ENCODE data around the gene HEG1.
A peak's percentile ranks its signal among the peaks of the same experiment; 100 is the strongest.

HEG1 gene

GRCh38 chr3:124935264-124935663 is 120.5 kb downstream of the HEG1 start:
- no peak overlapping the region for H3K4me3 ChIP-seq (ENCODE audit: low read length)
- no peak overlapping the region for H2AFZ ChIP-seq (ENCODE audit: low read length)
- TF ChIP-seq EZH2phosphoT487 (IDR thresholded peaks at IDR 0.05; ENCODE audit: low read length) = no peak
- no peak for TF ChIP-seq CTCF (IDR thresholded peaks at IDR 0.05; ENCODE audit: low read length)
- TF ChIP-seq EZH2 (optimal IDR thresholded peaks at IDR 0.05; ENCODE audit: low read depth, low read length) = no peak
- H3K9me2 ChIP-seq (replicated peaks; ENCODE audit: insufficient read depth, low read length) = no peaks in the 10 kb centered on the region
- no peaks in the 10 kb centered on the region for H3K79me2 ChIP-seq (ENCODE audit: low read length)
- no peaks in the 10 kb centered on the region for H3F3A ChIP-seq (ENCODE audit: insufficient read depth, low read length)
- no peak overlapping the region for H3K9ac ChIP-seq (ENCODE audit: low read length)
- no peaks in the 10 kb centered on the region for H3K9me3 ChIP-seq (replicated peaks; ENCODE audit: insufficient read depth, low read length)
- H3K4me2 ChIP-seq (ENCODE audit: low read depth, low read length) = no peak overlapping the region
- no peaks in the 10 kb centered on the region for H3K36me3 ChIP-seq (replicated peaks; ENCODE audit: insufficient read depth, low read length)
- H3K4me1 ChIP-seq (ENCODE audit: low read length) = no peaks in the 10 kb centered on the region
- H3K27ac ChIP-seq (ENCODE audit: low read length) = no peak overlapping the region
- DNase-seq = no peak
- no peaks in the 10 kb centered on the region for H4K20me1 ChIP-seq (ENCODE audit: insufficient read depth, low read length)
- 0 out of 2 replicates have a peak, but pooled peaks cover 2% of the 10 kb centered on the region for H3K27me3 ChIP-seq (replicated peaks; ENCODE audit: insufficient read depth, low read length)

- Histone ChIP-seq H3K27me3 (replicated peaks; ENCODE audit: insufficient read depth, low read length) (peaks cover 5% of the 10 kb centered on the region; the same call in 1 of the 2 replicates), H3K4me2 (ENCODE audit: low read depth, low read length) (no peak within 1 kb of the TSS), H3K79me2 (ENCODE audit: low read length) (no peaks in the 10 kb centered on the region), H3K9me3 (replicated peaks; ENCODE audit: insufficient read depth, low read length) (no peaks in the 10 kb centered on the region), H3K36me3 (replicated peaks; ENCODE audit: insufficient read depth, low read length) (no peaks in the 10 kb centered on the region), H3K9me2 (replicated peaks; ENCODE audit: insufficient read depth, low read length) (no peaks in the 10 kb centered on the region), H3K9ac (ENCODE audit: low read length) (no peak within 1 kb of the TSS), H2AFZ (ENCODE audit: low read length) (no peak within 1 kb of the TSS), H3K4me1 (ENCODE audit: low read length) (no peaks in the 10 kb centered on the region), H3F3A (ENCODE audit: insufficient read depth, low read length) (no peaks in the 10 kb centered on the region), H4K20me1 (ENCODE audit: insufficient read depth, low read length) (no peaks in the 10 kb centered on the region), H3K4me3 (ENCODE audit: low read length) (no peak within 1 kb of the TSS), H3K27ac (ENCODE audit: low read length) (no peak within 1 kb of the TSS)
- DNase-seq = no peak
- no peak for TF ChIP-seq EZH2 (optimal IDR thresholded peaks at IDR 0.05; ENCODE audit: low read depth, low read length)
- TF ChIP-seq CTCF (IDR thresholded peaks at IDR 0.05; ENCODE audit: low read length) = no peak
- TF ChIP-seq EZH2phosphoT487 (IDR thresholded peaks at IDR 0.05; ENCODE audit: low read length) = no peak
Measured at GRCh38 chr3:124934577-124934976, 121.2 kb downstream of the HEG1 start, which contains the start of gene MUC13. TSS of gene MUC13 (minus strand) at chr3:124934751. CDS start at chr3:124934712, 39 bp downstream.

- H3K4me2 ChIP-seq (ENCODE audit: low read depth, low read length) = no peak overlapping the region
- TF ChIP-seq EZH2 (optimal IDR thresholded peaks at IDR 0.05; ENCODE audit: low read depth, low read length) = no peak
- TF ChIP-seq EZH2phosphoT487 (IDR thresholded peaks at IDR 0.05; ENCODE audit: low read length) = no peak
- TF ChIP-seq CTCF (IDR thresholded peaks at IDR 0.05; ENCODE audit: low read length) = peak; percentile 79
- H3K36me3 ChIP-seq (replicated peaks; ENCODE audit: insufficient read depth, low read length) = no peaks in the 10 kb centered on the region
- H4K20me1 ChIP-seq (ENCODE audit: insufficient read depth, low read length) = no peaks in the 10 kb centered on the region
- peaks cover 7% of the 10 kb centered on the region; the same call in 1 of the 2 replicates for H3K4me1 ChIP-seq (ENCODE audit: low read length)
- peaks cover 15% of the 10 kb centered on the region; the same call in 1 of the 2 replicates for H3K27me3 ChIP-seq (replicated peaks; ENCODE audit: insufficient read depth, low read length)
- H3K9me2 ChIP-seq (replicated peaks; ENCODE audit: insufficient read depth, low read length) = no peaks in the 10 kb centered on the region
- H3K79me2 ChIP-seq (ENCODE audit: low read length) = no peaks in the 10 kb centered on the region
- H3K27ac ChIP-seq (ENCODE audit: low read length) = no peak overlapping the region
- no peak overlapping the region for H3K4me3 ChIP-seq (ENCODE audit: low read length)
- H2AFZ ChIP-seq (ENCODE audit: low read length) = no peak overlapping the region
- DNase-seq = peak; percentile 66
- peaks cover 6% of the 10 kb centered on the region; the same call in 1 of the 2 replicates for H3F3A ChIP-seq (ENCODE audit: insufficient read depth, low read length)
- H3K9ac ChIP-seq (ENCODE audit: low read length) = no peak overlapping the region
- H3K9me3 ChIP-seq (replicated peaks; ENCODE audit: insufficient read depth, low read length) = no peaks in the 10 kb centered on the region
Measured at GRCh38 chr3:124928333-124929202, 127.2 kb downstream of the HEG1 start.
